HG03521 (cell line): ENCODE measurements around the gene BBS12.
A peak's percentile ranks its signal among the peaks of the same experiment; 100 is the strongest.
"Not testable (repeated sequence)": the region's sequence is repeated elsewhere in the genome, so short reads cannot be mapped to it uniquely, and the experiment has no call there.

ENCODE experiments used
- ATAC-seq: cut with Tn5 transposase; IDR thresholded peaks from one replicate; pipeline ENCODE4 v1.9.1; 2021; ENCODE audit warnings: mild to moderate bottlenecking, moderate library complexity; ENCODE audit not compliant: unreplicated experiment

BBS12 gene

GRCh38 chr4:122764071-122764820 is 31.7 kb downstream of the BBS12 start:
- no peak for ATAC-seq

- ATAC-seq = peak; percentile 79
These were observed 32.3 kb downstream of the BBS12 start for GRCh38 chr4:122764821-122765215.

- no peak for ATAC-seq
These were observed 33.3 kb downstream of the BBS12 start for GRCh38 chr4:122765692-122766352.

GRCh38 chr4:122766353-122766705 is 33.8 kb downstream of the BBS12 start:
- no peak for ATAC-seq

GRCh38 chr4:122766950-122767349 is 34.4 kb downstream of the BBS12 start:
- ATAC-seq = no peak

GRCh38 chr4:122771724-122772123 is 39.2 kb downstream of the BBS12 start:
- ATAC-seq = no peak

GRCh38 chr4:122772311-122772710 is 39.8 kb downstream of the BBS12 start:
- ATAC-seq = no peak

- no peak for ATAC-seq
These were observed 40.5 kb downstream of the BBS12 start for GRCh38 chr4:122772986-122773385.

GRCh38 chr4:122775039-122775438 is 42.5 kb downstream of the BBS12 start:
- ATAC-seq = no peak

- no peak for ATAC-seq
These were observed 43.7 kb downstream of the BBS12 start for GRCh38 chr4:122775987-122776836.

- ATAC-seq = no peak
These were observed 44.4 kb downstream of the BBS12 start for GRCh38 chr4:122776916-122777315.

- ATAC-seq = no peak
These were observed 45.6 kb downstream of the BBS12 start for GRCh38 chr4:122777846-122778673.

- ATAC-seq = no peak
These were observed 49.0 kb downstream of the BBS12 start for GRCh38 chr4:122781486-122781885.

GRCh38 chr4:122783301-122784215 is 51.1 kb downstream of the BBS12 start:
- no peak for ATAC-seq

- no peak for ATAC-seq
These were observed 51.8 kb downstream of the BBS12 start for GRCh38 chr4:122784261-122784660.

GRCh38 chr4:122785099-122785498 is 52.6 kb downstream of the BBS12 start:
- no peak for ATAC-seq

- not testable (repeated sequence) for ATAC-seq
These were observed 53.8 kb downstream of the BBS12 start for GRCh38 chr4:122786296-122786695.

- ATAC-seq = not testable (repeated sequence)
These were observed 54.4 kb downstream of the BBS12 start for GRCh38 chr4:122786920-122787319.

- no peak for ATAC-seq
These were observed 55.4 kb downstream of the BBS12 start for GRCh38 chr4:122787940-122788339.

- ATAC-seq = no peak
These were observed 56.4 kb downstream of the BBS12 start for GRCh38 chr4:122788935-122789334.
